HepG2 (cell line): ENCODE data around the gene CLCA4.

Experiments
- CHD2 ChIP-seq: IDR thresholded peaks from 2 replicates; pipeline ENCODE4 v1.6.1; 2011; ENCODE audit warnings: low read depth, low read length, improper control_type of control experiment
- ZNF256 ChIP-seq: sonication (generic); formaldehyde crosslinking; conservative IDR thresholded peaks from 2 replicates; pipeline ENCODE4 v1.4.0; 2020; ENCODE audit warnings: missing genetic modification reagents
- ZNF292 ChIP-seq: sonication (generic); formaldehyde crosslinking; IDR thresholded peaks from 2 replicates; pipeline ENCODE4 v1.8.1; 2022; ENCODE audit warnings: mild to moderate bottlenecking, low read depth, missing genetic modification reagents, borderline replicate concordance

GRCh38 chr1:86522240-86522639, 24.6 kb upstream of the CLCA4 start:
- TF ChIP-seq ZNF256 (no peak), ZNF292 (CRISPR knock-in tag) (no peak), CHD2 (no peak)
